IgD-negative memory B cell (primary cell): ENCODE results near the gene CYP2C19. TPM values are rescaled to one million over a fixed set of nuclear protein-coding genes. Genes with fewer than 3 reads are reported as not detected.
A peak's percentile ranks its signal among the peaks of the same experiment; 100 is the strongest.
"Not testable (repeated sequence)": the region's sequence is repeated elsewhere in the genome, so short reads cannot be mapped to it uniquely, and the experiment has no call there.

Source experiments
- H3K27ac Mint-ChIP-seq, 3 donors: one replicate each; pipeline ENCODE4 v1.8.0; 2020 to 2022; ENCODE audit warnings: mild to moderate bottlenecking in 3 of 3, mixed read lengths in 3 of 3, moderate library complexity in 1 of 3
- H3K27me3 Mint-ChIP-seq: one replicate; pipeline ENCODE4 v1.8.0; 2021; ENCODE audit warnings: mixed read lengths
- H3K36me3 Mint-ChIP-seq: one replicate; pipeline ENCODE4 v1.8.0; 2020; ENCODE audit warnings: mild to moderate bottlenecking, mixed read lengths
- H3K4me1 Mint-ChIP-seq, 3 donors: one replicate each; pipeline ENCODE4 v1.8.0; 2020 to 2022; ENCODE audit warnings: mixed read lengths in 3 of 3, mild to moderate bottlenecking in 1 of 3
- H3K4me3 Mint-ChIP-seq, 4 donors: one replicate each; pipeline ENCODE4 v1.8.0; 2020 to 2022; ENCODE audit warnings: mild to moderate bottlenecking in 4 of 4, mixed read lengths in 4 of 4, moderate library complexity in 3 of 4
- H3K9me3 Mint-ChIP-seq, 3 donors: one replicate each; pipeline ENCODE4 v1.8.0; 2020 to 2021; ENCODE audit warnings: mixed read lengths in 3 of 3, mild to moderate bottlenecking in 1 of 3
- polyA plus RNA-seq: library from polyadenylated mRNA; unstranded; fragments of 300-500 nt; fragmentation: Illumina TruSeq; gene quantifications from one replicate; pipeline ENCODE4 v1.2.3, GENCODE V29; 2021

Gene CYP2C19
- polyA plus RNA-seq: not detected

DNA sequence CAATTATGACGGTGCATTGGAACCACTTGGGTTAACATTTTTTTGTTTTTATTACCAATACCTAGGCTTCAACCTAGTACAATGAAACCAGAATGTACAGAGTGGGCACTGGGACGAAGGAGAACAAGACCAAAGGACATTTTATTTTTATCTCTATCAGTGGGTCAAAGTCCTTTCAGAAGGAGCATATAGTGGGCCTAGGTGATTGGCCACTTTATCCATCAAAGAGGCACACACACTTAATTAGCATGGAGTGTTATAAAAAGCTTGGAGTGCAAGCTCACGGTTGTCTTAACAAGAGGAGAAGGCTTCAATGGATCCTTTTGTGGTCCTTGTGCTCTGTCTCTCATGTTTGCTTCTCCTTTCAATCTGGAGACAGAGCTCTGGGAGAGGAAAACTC lies at the start of gene CYP2C19:
TSS of gene CYP2C19 (plus strand) at position 289 of the 400 bp plus-strand sequence. CDS start at position 314, 25 bp downstream.
- Mint-ChIP-seq H3K9me3 (peaks cover 0 to 7% (median 0%) of the 10 kb centered on the region in 3 donors), H3K4me3 (peak within 1 kb of the TSS in 1 of 4 donors; percentile 38), H3K27ac (no peak within 1 kb of the TSS), H3K4me1 (no peaks in the 10 kb centered on the region), H3K27me3 (peaks cover 2% of the 10 kb centered on the region), H3K36me3 (no peaks in the 10 kb centered on the region)

DNA sequence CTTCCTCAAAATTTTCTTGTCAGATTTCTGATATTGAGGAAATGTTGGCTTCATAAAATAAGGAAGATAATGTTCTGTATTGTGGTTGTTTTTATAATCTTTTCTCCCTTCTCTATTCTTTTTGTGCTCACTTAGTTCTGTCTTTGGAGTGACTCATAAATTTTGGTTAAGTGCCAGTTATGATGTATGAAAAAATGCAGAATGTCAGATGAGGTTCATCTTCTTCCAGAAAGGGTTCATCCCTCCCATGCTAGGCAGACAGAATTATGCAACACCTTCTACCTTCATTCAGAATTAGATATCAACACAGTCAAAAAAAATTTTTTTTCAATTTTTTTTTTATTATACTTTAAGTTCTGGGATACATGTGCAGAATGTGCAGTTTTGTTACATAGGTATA lies 36.6 kb upstream of the CYP2C19 start:
- H3K9me3 Mint-ChIP-seq: no peaks in the 10 kb centered on the region
- no peaks in the 10 kb centered on the region for H3K27me3 Mint-ChIP-seq
- H3K4me1 Mint-ChIP-seq: no peaks in the 10 kb centered on the region
- no peak overlapping the region for H3K27ac Mint-ChIP-seq
- peaks cover 2% of the 10 kb centered on the region for H3K36me3 Mint-ChIP-seq
- H3K4me3 Mint-ChIP-seq: no peak overlapping the region

GRCh38 chr10:94735197-94735596 lies 27.3 kb upstream of the CYP2C19 start:
- Mint-ChIP-seq H3K27ac (no peak overlapping the region), H3K27me3 (peaks cover 2% of the 10 kb centered on the region), H3K4me3 (no peak overlapping the region), H3K9me3 (peaks cover 3 to 21% (median 4%) of the 10 kb centered on the region in 3 donors), H3K4me1 (no peaks in the 10 kb centered on the region), H3K36me3 (peaks cover 1% of the 10 kb centered on the region)

DNA sequence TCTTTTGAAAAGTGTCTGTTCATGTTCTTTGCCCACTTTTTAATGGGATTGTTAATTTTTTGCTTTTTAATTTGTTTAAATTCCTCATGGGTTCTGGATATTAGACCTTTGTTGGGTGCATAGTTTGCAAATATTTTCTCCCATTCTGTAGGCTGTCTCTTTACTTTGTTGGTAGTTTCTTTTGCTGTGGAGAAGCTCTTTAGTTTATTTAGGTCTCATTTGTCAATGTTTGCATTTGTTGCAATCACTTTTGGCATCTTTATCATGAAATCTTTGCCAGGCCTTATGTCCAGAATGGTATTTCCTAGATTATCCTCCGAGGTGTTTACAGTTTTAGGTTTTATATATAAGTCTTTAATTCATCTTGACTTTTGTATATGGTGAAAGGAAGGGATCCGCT lies 23.9 kb upstream of the CYP2C19 start:
- H3K9me3 Mint-ChIP-seq: peaks cover 5 to 28% (median 8%) of the 10 kb centered on the region in 3 donors

GRCh38 chr10:94747137-94747536 lies 15.3 kb upstream of the CYP2C19 start:
- no peak overlapping the region for H3K27ac Mint-ChIP-seq
- H3K27me3 Mint-ChIP-seq: peaks cover 1% of the 10 kb centered on the region
- H3K36me3 Mint-ChIP-seq: no peaks in the 10 kb centered on the region
- no peak overlapping the region for H3K4me3 Mint-ChIP-seq
- H3K4me1 Mint-ChIP-seq: no peaks in the 10 kb centered on the region
- H3K9me3 Mint-ChIP-seq: peaks cover 7 to 15% (median 14%) of the 10 kb centered on the region in 3 donors

More for the DNA sequence above, 23.9 kb upstream of the CYP2C19 start:
- Mint-ChIP-seq H3K27me3 (no peaks in the 10 kb centered on the region), H3K4me3 (no peak overlapping the region), H3K27ac (no peak overlapping the region), H3K4me1 (no peaks in the 10 kb centered on the region), H3K36me3 (peaks cover 1% of the 10 kb centered on the region)

DNA sequence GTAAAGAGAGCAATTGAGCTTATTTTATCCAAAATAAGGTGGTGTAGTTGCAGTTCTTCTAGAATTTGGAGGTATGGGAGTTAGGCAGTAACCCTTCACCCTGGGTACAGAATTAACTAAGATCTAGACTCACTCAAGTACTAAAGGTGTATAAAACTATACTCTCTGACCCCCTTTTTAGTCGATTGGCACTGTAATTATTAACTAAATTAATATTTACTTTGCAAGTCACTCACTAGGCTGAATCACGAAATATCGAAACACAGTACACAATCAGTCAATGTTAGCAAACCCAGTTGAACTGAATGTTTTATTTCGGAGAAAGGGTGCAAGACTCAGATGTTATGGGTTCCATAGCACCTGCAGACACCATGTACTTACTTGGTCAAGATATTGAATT lies 14.6 kb upstream of the CYP2C19 start:
- peaks cover 7 to 15% (median 13%) of the 10 kb centered on the region in 3 donors for H3K9me3 Mint-ChIP-seq
- H3K4me1 Mint-ChIP-seq: no peaks in the 10 kb centered on the region
- no peak overlapping the region for H3K4me3 Mint-ChIP-seq
- H3K27ac Mint-ChIP-seq: no peak overlapping the region
- H3K36me3 Mint-ChIP-seq: no peaks in the 10 kb centered on the region
- H3K27me3 Mint-ChIP-seq: peaks cover 1% of the 10 kb centered on the region

- Mint-ChIP-seq H3K4me1 (no peaks in the 10 kb centered on the region), H3K36me3 (no peaks in the 10 kb centered on the region), H3K27me3 (no peaks in the 10 kb centered on the region), H3K9me3 (no peaks in the 10 kb centered on the region), H3K27ac (no peak overlapping the region), H3K4me3 (no peak overlapping the region)
Measured at GRCh38 chr10:94757916-94758315, 4.6 kb upstream of the CYP2C19 start.

DNA sequence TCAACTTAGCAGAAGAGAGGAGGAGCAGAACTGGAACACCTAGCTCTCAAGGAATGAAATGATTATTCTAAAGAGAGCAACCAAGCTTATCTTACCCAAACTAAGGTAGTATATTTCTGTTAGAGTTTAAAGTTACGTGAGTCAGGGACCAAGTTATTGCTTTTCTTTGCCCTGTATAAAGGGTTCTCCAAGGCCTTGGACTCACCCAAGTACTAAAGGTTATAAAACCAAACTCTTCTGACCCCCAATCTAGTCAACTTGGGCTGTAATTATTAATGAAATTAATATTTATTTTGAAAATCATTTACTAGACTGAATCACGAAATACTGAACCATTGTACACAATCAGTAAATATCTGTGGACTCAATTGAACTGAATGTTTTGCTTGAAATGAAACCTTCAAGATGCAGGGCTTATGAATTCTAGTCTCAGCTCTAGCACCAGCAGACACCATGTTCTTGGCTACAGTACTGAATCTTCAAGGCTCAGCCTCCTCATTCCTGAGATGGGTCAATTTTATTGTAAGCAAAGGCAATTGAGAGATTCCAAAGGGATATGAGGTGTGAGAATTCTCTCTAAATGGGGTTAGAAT lies 1.8 kb upstream of the CYP2C19 start:
- H3K36me3 Mint-ChIP-seq: no peaks in the 10 kb centered on the region
- H3K9me3 Mint-ChIP-seq: peaks cover 0 to 7% (median 0%) of the 10 kb centered on the region in 3 donors
- peaks cover 2% of the 10 kb centered on the region for H3K27me3 Mint-ChIP-seq
- H3K4me1 Mint-ChIP-seq: no peaks in the 10 kb centered on the region
- no peak overlapping the region for H3K27ac Mint-ChIP-seq
- no peak overlapping the region for H3K4me3 Mint-ChIP-seq

GRCh38 chr10:94775425-94775824 lies 12.9 kb downstream of the CYP2C19 start:
- H3K9me3 Mint-ChIP-seq, H3K4me1 Mint-ChIP-seq, H3K36me3 Mint-ChIP-seq: not testable (repeated sequence)

GRCh38 chr10:94777886-94778458 lies 15.5 kb downstream of the CYP2C19 start:
- Mint-ChIP-seq H3K9me3 (peaks cover 0 to 3% (median 2%) of the 10 kb centered on the region in 3 donors), H3K4me3 (no peak overlapping the region), H3K36me3 (no peaks in the 10 kb centered on the region), H3K4me1 (no peaks in the 10 kb centered on the region), H3K27me3 (peaks cover 2% of the 10 kb centered on the region), H3K27ac (no peak overlapping the region)

More at GRCh38 chr10:94775425-94775824, 12.9 kb downstream of the CYP2C19 start:
- H3K27me3 Mint-ChIP-seq, H3K27ac Mint-ChIP-seq, H3K4me3 Mint-ChIP-seq: not testable (repeated sequence)

- H3K27me3 Mint-ChIP-seq: no peaks in the 10 kb centered on the region
- H3K9me3 Mint-ChIP-seq: peaks cover 0 to 3% (median 2%) of the 10 kb centered on the region in 3 donors
- no peaks in the 10 kb centered on the region for H3K4me1 Mint-ChIP-seq
- H3K27ac Mint-ChIP-seq: no peak overlapping the region
- H3K4me3 Mint-ChIP-seq: no peak overlapping the region
- H3K36me3 Mint-ChIP-seq: no peaks in the 10 kb centered on the region
Measured at GRCh38 chr10:94780844-94781243, 18.4 kb downstream of the CYP2C19 start.

- Mint-ChIP-seq H3K27me3 (no peaks in the 10 kb centered on the region), H3K36me3 (no peaks in the 10 kb centered on the region), H3K27ac (no peak overlapping the region)
Measured at GRCh38 chr10:94784256-94784655, 21.8 kb downstream of the CYP2C19 start.

GRCh38 chr10:94785211-94785610 lies 22.7 kb downstream of the CYP2C19 start:
- Mint-ChIP-seq H3K27me3 (no peaks in the 10 kb centered on the region), H3K9me3 (peaks cover 0 to 6% (median 1%) of the 10 kb centered on the region in 3 donors), H3K36me3 (no peaks in the 10 kb centered on the region), H3K4me3 (no peak overlapping the region), H3K27ac (no peak overlapping the region), H3K4me1 (no peaks in the 10 kb centered on the region)

More at GRCh38 chr10:94784256-94784655, 21.8 kb downstream of the CYP2C19 start:
- H3K4me3 Mint-ChIP-seq: no peak overlapping the region
- H3K4me1 Mint-ChIP-seq: no peaks in the 10 kb centered on the region
- peaks cover 0 to 1% (median 0%) of the 10 kb centered on the region in 3 donors for H3K9me3 Mint-ChIP-seq

DNA sequence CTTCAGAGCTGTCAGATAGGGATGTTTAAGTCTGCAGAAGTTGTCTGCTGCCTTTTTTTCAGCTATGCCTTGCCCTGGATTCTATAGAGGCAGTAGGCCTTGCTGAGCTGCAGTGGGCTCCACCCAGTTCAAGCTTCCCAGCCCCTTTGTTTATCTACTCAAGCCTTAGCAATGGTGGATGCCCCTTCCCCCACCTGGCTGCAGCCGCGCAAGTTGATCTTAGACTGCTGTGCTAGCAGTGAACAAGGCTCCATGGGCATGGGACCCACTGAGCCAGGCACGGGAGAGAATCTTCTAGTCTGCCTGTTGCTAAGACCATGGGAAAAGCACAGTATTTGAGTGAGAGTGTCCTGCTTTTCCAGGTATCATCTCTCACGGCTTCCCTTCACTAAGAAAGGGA lies 38.1 kb downstream of the CYP2C19 start:
- H3K4me3 Mint-ChIP-seq, H3K4me1 Mint-ChIP-seq, H3K9me3 Mint-ChIP-seq, H3K27ac Mint-ChIP-seq, H3K36me3 Mint-ChIP-seq, H3K27me3 Mint-ChIP-seq: not testable (repeated sequence)

DNA sequence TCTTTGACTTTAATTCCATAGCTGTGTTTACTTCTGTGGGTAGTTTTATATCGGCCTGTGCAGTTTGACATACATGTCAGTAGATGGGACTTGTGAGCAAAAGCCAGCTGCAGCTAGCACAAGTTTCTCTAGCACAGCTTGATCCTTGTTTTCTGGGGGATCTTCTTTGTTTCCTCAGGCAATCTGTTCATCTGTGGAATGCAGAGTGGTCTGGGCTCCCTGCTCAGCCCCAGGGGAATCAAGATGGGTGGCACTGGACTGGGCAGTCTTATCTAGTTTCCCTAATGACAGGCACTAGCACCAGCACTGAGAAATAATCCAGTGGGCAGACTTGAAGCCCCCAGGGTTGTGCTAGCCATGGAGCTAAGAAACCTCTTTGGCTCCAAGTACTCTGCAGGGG lies 40.8 kb downstream of the CYP2C19 start:
- H3K36me3 Mint-ChIP-seq: no peaks in the 10 kb centered on the region
- no peaks in the 10 kb centered on the region for H3K4me1 Mint-ChIP-seq
- no peaks in the 10 kb centered on the region for H3K27me3 Mint-ChIP-seq
- H3K4me3 Mint-ChIP-seq: no peak overlapping the region
- H3K9me3 Mint-ChIP-seq: peaks cover 2 to 7% (median 3%) of the 10 kb centered on the region in 3 donors
- no peak overlapping the region for H3K27ac Mint-ChIP-seq

DNA sequence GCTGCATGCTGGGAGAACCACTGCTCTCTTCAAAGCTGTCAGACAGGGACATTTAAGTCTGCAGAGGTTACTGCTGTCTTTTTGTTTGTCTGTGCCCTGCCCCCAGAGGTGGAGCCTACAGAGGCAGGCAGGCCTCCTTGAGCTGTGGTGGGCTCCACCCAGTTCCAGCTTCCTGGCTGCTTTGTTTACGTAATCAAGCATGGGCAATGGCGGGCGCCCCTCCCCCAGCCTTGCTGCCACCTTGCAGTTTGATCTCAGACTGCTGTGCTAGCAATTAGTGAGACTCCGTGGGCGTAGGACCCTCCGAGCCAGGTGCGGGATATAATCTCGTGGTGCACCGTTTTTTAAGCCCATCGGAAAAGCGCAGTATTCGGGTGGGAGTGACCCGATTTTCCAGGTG lies 67.5 kb downstream of the CYP2C19 start:
- H3K27me3 Mint-ChIP-seq, H3K4me1 Mint-ChIP-seq, H3K27ac Mint-ChIP-seq, H3K36me3 Mint-ChIP-seq, H3K4me3 Mint-ChIP-seq: not testable (repeated sequence)
- H3K9me3 Mint-ChIP-seq: peaks cover 3 to 20% (median 5%) of the 10 kb centered on the region in 3 donors
